Measurements from ENCODE around the gene D2HGDH. TPM values are rescaled to one million over a fixed set of nuclear protein-coding genes. Genes with fewer than 3 reads are reported as not detected.

The D2HGDH gene
- total RNA-seq, 1 experiment from 2014 or later: 131 TPM

GRCh38 chr2:241719093-241719492 is 15.3 kb upstream of the D2HGDH start:
- CTCF ChIA-PET: no interaction called here
- no TSS peak for BruUV-seq (replicated peaks)
- TF ChIP-seq EZH2 (IDR thresholded peaks at IDR 0.05; ENCODE audit: low read depth) (no peak), CTCF (conservative IDR thresholded peaks at IDR 0.05) (no peak)

GRCh38 chr2:241720099-241720498 is 14.3 kb upstream of the D2HGDH start:
- CTCF ChIA-PET: no interaction called here
- no peaks in the 10 kb centered on the region for H3K79me2 ChIP-seq (ENCODE audit: low read depth)

More at GRCh38 chr2:241719093-241719492, 15.3 kb upstream of the D2HGDH start:
- no peaks in the 10 kb centered on the region for H3K4me1 ChIP-seq (replicated peaks; ENCODE audit: insufficient read depth)
- no peak overlapping the region for H3K27ac ChIP-seq
- H3K36me3 ChIP-seq (ENCODE audit: low read depth): peaks cover 11% of the 10 kb centered on the region; the same call in 1 of the 2 replicates
- no peaks in the 10 kb centered on the region for H3K9me3 ChIP-seq (ENCODE audit: insufficient read depth, low read depth)
- intact Hi-C loops (cut with micrococcal nuclease; ENCODE audit: unreplicated experiment): no loop called here
- H3F3A ChIP-seq (ENCODE audit: insufficient read depth, low read depth): peaks cover 9% of the 10 kb centered on the region; the same call in 1 of the 2 replicates
- no peak overlapping the region for H3K4me3 ChIP-seq
- no peak overlapping the region for H2AFZ ChIP-seq
- H3K4me2 ChIP-seq: no peak overlapping the region
- H3K27me3 ChIP-seq (ENCODE audit: insufficient read depth, low read depth): no peaks in the 10 kb centered on the region
- DNase-seq: no peak
- no peaks in the 10 kb centered on the region for H3K79me2 ChIP-seq (ENCODE audit: low read depth)
- H3K9me2 ChIP-seq (ENCODE audit: insufficient read depth): no peaks in the 10 kb centered on the region
- peaks cover 9% of the 10 kb centered on the region for H4K20me1 ChIP-seq (ENCODE audit: insufficient read depth)
- POLR2A ChIA-PET (ENCODE audit: unreplicated experiment): interaction anchor here (0.5 kb wide), 1 partner anchor 30 kb away, joined by 5 read pairs; no protein-coding TSS in a partner anchor

GRCh38 chr2:241720560-241720959 is 13.9 kb upstream of the D2HGDH start:
- H3K36me3 ChIP-seq (ENCODE audit: low read depth): 0 out of 2 replicates have a peak, but pooled peaks cover 8% of the 10 kb centered on the region
- H3K27me3 ChIP-seq (ENCODE audit: insufficient read depth, low read depth): no peaks in the 10 kb centered on the region
- CTCF ChIA-PET: no interaction called here
- TF ChIP-seq EZH2 (IDR thresholded peaks at IDR 0.05; ENCODE audit: low read depth) (no peak), CTCF (conservative IDR thresholded peaks at IDR 0.05) (no peak)
- no peak for DNase-seq
- no peaks in the 10 kb centered on the region for H3K9me3 ChIP-seq (ENCODE audit: insufficient read depth, low read depth)
- POLR2A ChIA-PET (ENCODE audit: unreplicated experiment): no interaction called here
- H3K4me2 ChIP-seq: no peak overlapping the region
- no TSS peak for BruUV-seq (replicated peaks)
- H3K9me2 ChIP-seq (ENCODE audit: insufficient read depth): no peaks in the 10 kb centered on the region
- H3K79me2 ChIP-seq (ENCODE audit: low read depth): no peaks in the 10 kb centered on the region
- H3K27ac ChIP-seq: no peak overlapping the region
- peaks cover 9% of the 10 kb centered on the region for H4K20me1 ChIP-seq (ENCODE audit: insufficient read depth)
- no peaks in the 10 kb centered on the region for H3K4me1 ChIP-seq (replicated peaks; ENCODE audit: insufficient read depth)
- intact Hi-C loops (cut with micrococcal nuclease; ENCODE audit: unreplicated experiment): no loop called here
- H2AFZ ChIP-seq: no peak overlapping the region
- H3K4me3 ChIP-seq: no peak overlapping the region
- peaks cover 9% of the 10 kb centered on the region for H3F3A ChIP-seq (ENCODE audit: insufficient read depth, low read depth)

More at GRCh38 chr2:241720099-241720498, 14.3 kb upstream of the D2HGDH start:
- H3K9me2 ChIP-seq (ENCODE audit: insufficient read depth): no peaks in the 10 kb centered on the region
- TF ChIP-seq EZH2 (IDR thresholded peaks at IDR 0.05; ENCODE audit: low read depth): no peak
- TF ChIP-seq CTCF (conservative IDR thresholded peaks at IDR 0.05): no peak
- H3F3A ChIP-seq (ENCODE audit: insufficient read depth, low read depth): peaks cover 9% of the 10 kb centered on the region
- no peak for DNase-seq
- BruUV-seq (replicated peaks): no TSS peak
- intact Hi-C loops (cut with micrococcal nuclease; ENCODE audit: unreplicated experiment): no loop called here
- no peaks in the 10 kb centered on the region for H3K4me1 ChIP-seq (replicated peaks; ENCODE audit: insufficient read depth)
- H3K27me3 ChIP-seq (ENCODE audit: insufficient read depth, low read depth): no peaks in the 10 kb centered on the region
- H3K27ac ChIP-seq: no peak overlapping the region
- POLR2A ChIA-PET (ENCODE audit: unreplicated experiment): no interaction called here
- no peak overlapping the region for H3K4me3 ChIP-seq
- H4K20me1 ChIP-seq (ENCODE audit: insufficient read depth): peaks cover 9% of the 10 kb centered on the region
- no peaks in the 10 kb centered on the region for H3K9me3 ChIP-seq (ENCODE audit: insufficient read depth, low read depth)
- H2AFZ ChIP-seq: no peak overlapping the region
- H3K4me2 ChIP-seq: no peak overlapping the region
- H3K36me3 ChIP-seq (ENCODE audit: low read depth): 0 out of 2 replicates have a peak, but pooled peaks cover 8% of the 10 kb centered on the region
